CD14-positive monocyte (primary cell): ENCODE data around the gene PDGFD. TPM values are rescaled to one million over a fixed set of nuclear protein-coding genes. Genes with fewer than 3 reads are reported as not detected.

Experiments
- DNase-seq, 3 donors: peaks; one replicate each; pipeline ENCODE4 v3.0.0-alpha.2; 2011 to 2022
- H2AFZ ChIP-seq: 2 replicates; pipeline ENCODE4 v1.6.0; 2012; ENCODE audit warnings: mild to moderate bottlenecking, low read depth, low read length, inconsistent platforms; ENCODE audit not compliant: insufficient read depth, poor library complexity, severe bottlenecking
- H3K27ac ChIP-seq, 2 donors: 1 replicate in 1 of 2; 2 replicates in 1 of 2; pipeline ENCODE4 v1.5.1; 2012 to 2013; ENCODE audit warnings: low read length in 2 of 2, control low read depth in 1 of 2, inconsistent platforms in 1 of 2, low read depth in 1 of 2, mild to moderate bottlenecking in 1 of 2
- H3K27me3 ChIP-seq, 2 donors: one replicate each; pipeline versions ENCODE4 v1.6.0 to v1.6.1; 2011 to 2013; ENCODE audit warnings: low read length in 2 of 2; ENCODE audit not compliant: control insufficient read depth in 2 of 2, insufficient read depth in 2 of 2
- H3K36me3 ChIP-seq, 2 donors: replicated peaks in 1 of 2; 1 replicate in 1 of 2; 2 replicates in 1 of 2; pipeline versions ENCODE4 v1.5.1 to v1.6.1; 2012 to 2013; ENCODE audit warnings: low read length in 2 of 2, control low read depth in 1 of 2, inconsistent platforms in 1 of 2, mild to moderate bottlenecking in 1 of 2; ENCODE audit not compliant: insufficient read depth in 2 of 2, control insufficient read depth in 1 of 2
- H3K4me1 ChIP-seq, 2 donors: 1 replicate in 1 of 2; 2 replicates in 1 of 2; pipeline versions ENCODE4 v1.5.1 to v1.6.1; 2012 to 2013; ENCODE audit warnings: low read length in 2 of 2, control low read depth in 1 of 2, inconsistent platforms in 1 of 2, mild to moderate bottlenecking in 1 of 2, moderate library complexity in 1 of 2; ENCODE audit not compliant: insufficient read depth in 2 of 2, control insufficient read depth in 1 of 2
- H3K4me2 ChIP-seq: replicated peaks from 2 replicates; pipeline ENCODE3; 2012; ENCODE audit warnings: low read length, moderate library complexity, mild to moderate bottlenecking; ENCODE audit not compliant: poor library complexity, severe bottlenecking; ENCODE audit errors: extremely low read depth
- H3K4me3 ChIP-seq, 3 experiments: fragments of 200-600 bp in 1 of 3; sonication (generic) in 1 of 3; replicated peaks in 1 of 3; 1 replicate in 2 of 3; 2 replicates in 1 of 3; pipeline ENCODE4 v1.5.1; 2011 to 2013; ENCODE audit warnings: low read length in 3 of 3, mild to moderate bottlenecking in 3 of 3, control low read depth in 2 of 3, low read depth in 2 of 3, inconsistent platforms in 1 of 3, moderate library complexity in 1 of 3
- H3K79me2 ChIP-seq: 2 replicates; pipeline ENCODE4 v1.6.0; 2012; ENCODE audit warnings: mild to moderate bottlenecking, control low read depth, inconsistent platforms, low read length, moderate library complexity; ENCODE audit not compliant: insufficient read depth
- H3K9ac ChIP-seq: 2 replicates; pipeline ENCODE4 v1.6.0; 2017; ENCODE audit warnings: low read length, mild to moderate bottlenecking; ENCODE audit not compliant: insufficient read depth, poor library complexity, severe bottlenecking
- H3K9me3 ChIP-seq, 2 donors: replicated peaks in 1 of 2; 1 replicate in 1 of 2; 2 replicates in 1 of 2; pipeline versions ENCODE4 v1.5.1 to v1.6.1; 2012 to 2013; ENCODE audit warnings: low read length in 2 of 2, control low read depth in 1 of 2; ENCODE audit not compliant: control insufficient read depth in 1 of 2, insufficient read depth in 1 of 2
- H4K20me1 ChIP-seq: 2 replicates; pipeline ENCODE4 v1.6.0; 2012; ENCODE audit warnings: mild to moderate bottlenecking, low read length, control low read depth, moderate library complexity; ENCODE audit not compliant: insufficient read depth
- H3K27ac Mint-ChIP-seq, 7 donors: one replicate each; pipeline ENCODE4 v1.8.0; 2020; ENCODE audit warnings: mild to moderate bottlenecking in 7 of 7, mixed read lengths in 7 of 7, moderate library complexity in 6 of 7, inconsistent platforms in 2 of 7
- H3K27me3 Mint-ChIP-seq, 3 donors: one replicate each; pipeline ENCODE4 v1.8.0; 2021 to 2022; ENCODE audit warnings: low read depth in 3 of 3, mild to moderate bottlenecking in 3 of 3, mixed read lengths in 3 of 3, moderate library complexity in 3 of 3, inconsistent platforms in 1 of 3
- H3K36me3 Mint-ChIP-seq, 2 donors: one replicate each; pipeline ENCODE4 v1.8.0; 2020; ENCODE audit warnings: mixed read lengths in 2 of 2, inconsistent platforms in 1 of 2, mild to moderate bottlenecking in 1 of 2
- H3K4me1 Mint-ChIP-seq: one replicate; pipeline ENCODE4 v1.8.0; 2020; ENCODE audit warnings: mild to moderate bottlenecking, mixed read lengths
- H3K4me3 Mint-ChIP-seq, 2 donors: one replicate each; pipeline ENCODE4 v1.8.0; 2020; ENCODE audit warnings: mild to moderate bottlenecking in 2 of 2, mixed read lengths in 2 of 2, moderate library complexity in 1 of 2
- H3K9me3 Mint-ChIP-seq, 7 donors: one replicate each; pipeline ENCODE4 v1.8.0; 2020 to 2022; ENCODE audit warnings: mixed read lengths in 7 of 7, mild to moderate bottlenecking in 6 of 7, moderate library complexity in 6 of 7, inconsistent platforms in 2 of 7
- CTCF ChIP-seq: fragments of 200-600 bp; IDR thresholded peaks from one replicate; pipeline ENCODE4 v1.8.0; 2022; ENCODE audit warnings: antibody characterized with exemption, mild to moderate bottlenecking
- WGBS: methylation state at CpG from one replicate; pipeline ENCODE4 v1.1.5; 2013; ENCODE audit warnings: missing lambda C conversion rate; ENCODE audit not compliant: insufficient coverage; 5-methylcytosine and 5-hydroxymethylcytosine counted together
- intact Hi-C, 2 donors: fragments of 100-400 bp; cut with micrococcal nuclease; formaldehyde crosslinking; loops; one replicate each; pipeline versions ENCODE4 v1.15.0 to v1.15.1; 2023
- polyA plus RNA-seq, 3 donors: library from polyadenylated mRNA; depleted of rRNA in 1 of 3; unstranded in 2 of 3; stranded (reverse) in 1 of 3; fragments of 300-500 nt in 2 of 3; fragments of >200 nt in 1 of 3; fragmentation: Illumina TruSeq in 2 of 3; gene quantifications; 1 replicate in 2 of 3; 2 replicates in 1 of 3; pipeline ENCODE4 v1.2.3, GENCODE V29; 2012 to 2021

Gene PDGFD
- polyA plus RNA-seq, 3 donors: 0.05 to 0.15 TPM; not detected in 1

GRCh38 chr11:103946793-103947545, 217.0 kb downstream of the PDGFD start:
- Mint-ChIP-seq H3K9me3 (peaks cover 0 to 2% (median 0%) of the 10 kb centered on the region in 7 donors), H3K4me1 (peaks cover 5% of the 10 kb centered on the region), H3K36me3 (no peaks in the 10 kb centered on the region), H3K27me3 (peaks cover 0 to 2% (median 0%) of the 10 kb centered on the region in 3 donors), H3K4me3 (no peak overlapping the region), H3K27ac (no peak overlapping the region)
- WGBS: no CpG with 5 or more reads among the region's 3 CpGs
- H3K4me2 ChIP-seq: no peak overlapping the region
- H2AFZ ChIP-seq: no peak overlapping the region
- no peaks in the 10 kb centered on the region for H3K27me3 ChIP-seq
- no peaks in the 10 kb centered on the region for H3K36me3 ChIP-seq
- no peak for DNase-seq
- no peak overlapping the region for H3K27ac ChIP-seq
- no peak overlapping the region for H3K4me3 ChIP-seq
- H3K9ac ChIP-seq: no peak overlapping the region
- intact Hi-C loops: no loop called here
- no peaks in the 10 kb centered on the region for H3K79me2 ChIP-seq
- TF ChIP-seq CTCF: no peak
- no peaks in the 10 kb centered on the region for H3K4me1 ChIP-seq
- H3K9me3 ChIP-seq: no peaks in the 10 kb centered on the region
- no peaks in the 10 kb centered on the region for H4K20me1 ChIP-seq

GRCh38 chr11:103944251-103944940, 219.6 kb downstream of the PDGFD start:
- Histone ChIP-seq H3K27me3 (no peaks in the 10 kb centered on the region), H3K9me3 (no peaks in the 10 kb centered on the region), H3K4me3 (no peak overlapping the region), H3K27ac (no peak overlapping the region), H3K9ac (no peak overlapping the region), H3K4me2 (no peak overlapping the region), H3K36me3 (no peaks in the 10 kb centered on the region), H4K20me1 (no peaks in the 10 kb centered on the region), H2AFZ (no peak overlapping the region), H3K79me2 (no peaks in the 10 kb centered on the region), H3K4me1 (no peaks in the 10 kb centered on the region)
- peaks cover 5% of the 10 kb centered on the region for H3K4me1 Mint-ChIP-seq
- TF ChIP-seq CTCF: no peak
- no peak overlapping the region for H3K4me3 Mint-ChIP-seq
- intact Hi-C loops: no loop called here
- no peaks in the 10 kb centered on the region for H3K36me3 Mint-ChIP-seq
- no CpG with 5 or more reads among the region's 1 CpG for WGBS
- peaks cover 0 to 2% (median 0%) of the 10 kb centered on the region in 3 donors for H3K27me3 Mint-ChIP-seq
- H3K27ac Mint-ChIP-seq: no peak overlapping the region
- peaks cover 0 to 2% (median 0%) of the 10 kb centered on the region in 7 donors for H3K9me3 Mint-ChIP-seq
- no peak for DNase-seq
